Prostate gland (tissue), 2 donors: Measurements from ENCODE around the gene SPEM3. TPM values are rescaled to one million over a fixed set of nuclear protein-coding genes. Genes with fewer than 3 reads are reported as not detected.

Experiments
- DNase-seq: peaks from one replicate; pipeline ENCODE4 v3.0.0-alpha.2; 2019; ENCODE audit warnings: low spot score
- H3K27ac ChIP-seq, 2 donors: fragments of 200-600 bp; sonication (generic); 2 replicates each; pipeline ENCODE4 v1.5.1; 2017 to 2019
- H3K27me3 ChIP-seq: fragments of 200-600 bp; sonication (generic); replicated peaks from 2 replicates; pipeline ENCODE4 v1.5.1; 2019; ENCODE audit not compliant: insufficient read depth
- H3K36me3 ChIP-seq, 2 donors: fragments of 200-600 bp; sonication (generic); 1 replicate in 1 of 2; 2 replicates in 1 of 2; pipeline versions ENCODE4 v1.5.1 to v1.8.1; 2017 to 2019
- H3K4me1 ChIP-seq: fragments of 200-600 bp; sonication (generic); replicated peaks from 2 replicates; pipeline ENCODE4 v1.5.1; 2019
- H3K4me3 ChIP-seq, 2 donors: fragments of 200-600 bp; sonication (generic); 2 replicates each; pipeline ENCODE4 v1.5.1; 2017 to 2019
- H3K9me3 ChIP-seq: fragments of 200-600 bp; sonication (generic); 2 replicates; pipeline ENCODE4 v1.5.1; 2017
- CTCF ChIP-seq, 4 experiments: fragments of 200-600 bp in 2 of 4; fragments of 450-650 bp in 2 of 4; sonication (generic) in 2 of 4; IDR thresholded peaks; 1 replicate in 3 of 4; 2 replicates in 1 of 4; pipeline ENCODE4 v1.5.1; 2016 to 2019; ENCODE audit warnings: antibody characterized with exemption in 4 of 4, mild to moderate bottlenecking in 2 of 4, moderate library complexity in 2 of 4
- POLR2A ChIP-seq: fragments of 450-650 bp; IDR thresholded peaks from one replicate; pipeline ENCODE4 v1.6.1; 2016; ENCODE audit warnings: antibody characterized with exemption, mild to moderate bottlenecking
- POLR2AphosphoS5 ChIP-seq: sonication (generic); formaldehyde crosslinking; IDR thresholded peaks from one replicate; pipeline ENCODE4 v1.6.1; 2017; ENCODE audit warnings: antibody characterized with exemption
- WGBS: methylation state at CpG from one replicate; pipeline ENCODE4 v1.1.5; 2018; 5-methylcytosine and 5-hydroxymethylcytosine counted together
- intact Hi-C: fragments of 100-400 bp; cut with DNase I; formaldehyde crosslinking; loops from one replicate; pipeline ENCODE4 v1.14.2; 2022
- total RNA-seq, 2 donors: library from RNA; depleted of rRNA; stranded (reverse); fragments of >200 nt; gene quantifications; one replicate each; pipeline ENCODE4 v1.1.0, GENCODE V29; 2016

Gene SPEM3
- total RNA-seq, 2 donors from 2014 or later = 0.09 to 0.11 TPM

GRCh38 chr17:7406235-7406825 is 22.3 kb upstream of the SPEM3 start:
- Histone ChIP-seq H3K36me3 (no peaks in the 10 kb centered on the region), H3K4me3 (no peak overlapping the region), H3K9me3 (no peaks in the 10 kb centered on the region), H3K27ac (no peak overlapping the region), H3K4me1 (no peaks in the 10 kb centered on the region), H3K27me3 (no peaks in the 10 kb centered on the region)
- 43% methylated on average over 12 of the region's 12 CpGs for WGBS
- TF ChIP-seq POLR2AphosphoS5 (no peak), CTCF (IDR thresholded peaks at IDR 0.05) (no peak), POLR2A (no peak)
- intact Hi-C loops = no loop called here
- DNase-seq = no peak

- Histone ChIP-seq H3K9me3 (no peaks in the 10 kb centered on the region), H3K4me3 (no peak overlapping the region), H3K4me1 (no peaks in the 10 kb centered on the region), H3K27me3 (no peaks in the 10 kb centered on the region), H3K36me3 (no peaks in the 10 kb centered on the region), H3K27ac (no peak overlapping the region)
- DNase-seq = no peak
- TF ChIP-seq POLR2AphosphoS5 = no peak
- no peak for TF ChIP-seq POLR2A
- intact Hi-C loops = no loop called here
- 88% methylated on average over 13 of the region's 13 CpGs for WGBS
Observed at GRCh38 chr17:7407082-7407481, 21.6 kb upstream of the SPEM3 start.

DNA sequence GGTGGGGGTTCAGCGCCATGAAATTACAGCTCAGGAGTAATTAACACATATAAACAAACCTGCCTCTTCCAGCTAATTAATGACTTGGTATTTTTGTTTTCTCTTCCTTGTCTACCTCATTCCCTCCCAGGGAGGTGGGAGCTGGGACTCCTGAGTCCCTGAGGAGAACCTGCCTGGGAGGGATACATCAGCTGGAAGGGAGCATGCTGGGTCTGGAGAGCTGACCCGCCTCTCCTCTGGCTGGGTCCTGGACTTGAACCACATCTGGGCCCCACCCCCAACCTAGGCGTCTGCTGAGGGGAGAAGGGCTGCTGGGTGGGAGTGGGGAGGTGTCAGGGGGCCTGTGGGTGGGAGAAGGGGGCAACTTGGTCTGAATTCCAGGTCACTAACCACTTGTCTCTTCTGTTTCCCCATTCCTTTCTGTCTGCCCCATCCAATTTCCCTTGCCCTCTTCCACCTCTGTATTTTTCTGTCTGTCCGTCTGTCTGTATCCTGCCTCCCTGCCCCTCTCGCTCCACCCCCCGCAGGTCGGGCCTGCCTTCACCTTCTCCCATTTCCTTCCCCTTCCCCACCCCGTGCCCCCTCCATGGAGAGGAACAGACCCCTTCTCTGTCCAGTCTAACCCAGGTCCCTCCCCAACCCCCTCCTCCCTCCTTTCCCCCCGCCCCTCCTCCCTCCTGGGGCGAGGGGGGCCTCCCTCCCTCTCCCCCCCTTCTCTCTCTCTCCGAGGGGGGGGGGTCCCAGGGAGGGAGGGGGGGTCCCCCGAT is 21.0 kb upstream of the SPEM3 start, which contains the start of gene NLGN2:
Gene NLGN2, plus strand, starts transcription at position 361 of the 767 bp plus-strand sequence. CDS start 411 bp downstream, outside the sequence.
- TF ChIP-seq POLR2A = no peak
- TF ChIP-seq CTCF (IDR thresholded peaks at IDR 0.05) = no peak
- no peak for TF ChIP-seq POLR2AphosphoS5
- H3K36me3 ChIP-seq = no peaks in the 10 kb centered on the region
- no peaks in the 10 kb centered on the region for H3K9me3 ChIP-seq
- intact Hi-C loops = no loop called here
- H3K4me1 ChIP-seq = no peaks in the 10 kb centered on the region
- no peaks in the 10 kb centered on the region for H3K27me3 ChIP-seq
- no peak for DNase-seq
- H3K27ac ChIP-seq = no peak within 1 kb of the TSS
- no peak within 1 kb of the TSS for H3K4me3 ChIP-seq
- 60% methylated on average over 12 of the region's 12 CpGs for WGBS

- no peaks in the 10 kb centered on the region for H3K36me3 ChIP-seq
- 77% methylated on average over 47 of the region's 58 CpGs for WGBS
- H3K9me3 ChIP-seq = no peaks in the 10 kb centered on the region
- intact Hi-C loops = no loop called here
- H3K4me3 ChIP-seq = no peak overlapping the region
- no peaks in the 10 kb centered on the region for H3K27me3 ChIP-seq
- no peak overlapping the region for H3K27ac ChIP-seq
- TF ChIP-seq POLR2AphosphoS5 = no peak
- TF ChIP-seq CTCF (IDR thresholded peaks at IDR 0.05) = no peak
- no peak for TF ChIP-seq POLR2A
- H3K4me1 ChIP-seq = no peaks in the 10 kb centered on the region
- DNase-seq = no peak
Observed at GRCh38 chr17:7408252-7408727, 20.4 kb upstream of the SPEM3 start.

DNA sequence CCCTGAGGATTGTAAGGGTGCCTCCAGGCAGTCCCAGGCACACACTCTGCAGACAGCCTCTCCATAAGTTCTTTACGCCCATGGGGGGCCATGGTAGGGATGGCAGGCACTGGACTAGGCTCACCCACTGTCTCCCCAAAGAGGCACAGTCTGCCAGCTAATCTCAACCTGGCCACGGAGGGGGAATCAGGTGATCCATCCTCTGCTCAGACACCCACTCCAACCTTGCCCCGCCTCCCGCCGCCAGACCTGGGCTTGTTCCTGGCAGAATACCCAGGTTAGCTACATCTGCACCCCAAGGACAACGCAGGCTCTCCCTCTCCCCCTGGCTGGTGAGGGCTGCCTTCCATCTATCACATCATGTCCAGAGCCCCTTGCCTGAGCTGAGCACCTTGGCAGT is 19.8 kb upstream of the SPEM3 start:
- TF ChIP-seq CTCF (IDR thresholded peaks at IDR 0.05) (no peak), POLR2AphosphoS5 (no peak), POLR2A (no peak)
- Histone ChIP-seq H3K27me3 (no peaks in the 10 kb centered on the region), H3K4me3 (no peak overlapping the region), H3K36me3 (no peaks in the 10 kb centered on the region), H3K4me1 (no peaks in the 10 kb centered on the region), H3K9me3 (no peaks in the 10 kb centered on the region), H3K27ac (no peak overlapping the region)
- intact Hi-C loops = no loop called here
- WGBS = 77% methylated on average over 6 of the region's 6 CpGs
- DNase-seq = no peak
